Hepatocyte (in vitro differentiated cells): ENCODE results near the gene DIP2C. TPM values are rescaled to one million over a fixed set of nuclear protein-coding genes. Genes with fewer than 3 reads are reported as not detected.

Experiments used
- DNase-seq: peaks from one replicate; pipeline ENCODE4 v3.0.0-alpha.2; 2016; ENCODE audit warnings: low spot score
- H2AFZ ChIP-seq: fragments of 200-600 bp; sonication (generic); 2 replicates; pipeline ENCODE4 v1.6.0; 2016; ENCODE audit warnings: antibody characterized with exemption, mild to moderate bottlenecking
- H3K27ac ChIP-seq: fragments of 200-600 bp; sonication (generic); 2 replicates; pipeline ENCODE4 v1.5.1; 2016; ENCODE audit warnings: mild to moderate bottlenecking
- H3K27me3 ChIP-seq: fragments of 200-600 bp; sonication (generic); 2 replicates; pipeline ENCODE4 v1.6.1; 2016
- H3K36me3 ChIP-seq: fragments of 200-600 bp; sonication (generic); replicated peaks from 2 replicates; pipeline ENCODE4 v1.5.1; 2016; ENCODE audit warnings: low read depth; ENCODE audit not compliant: insufficient read depth
- H3K4me1 ChIP-seq: fragments of 200-600 bp; sonication (generic); 2 replicates; pipeline ENCODE4 v1.5.1; 2016; ENCODE audit warnings: mild to moderate bottlenecking, moderate library complexity; ENCODE audit not compliant: insufficient read depth
- H3K4me2 ChIP-seq: fragments of 200-600 bp; sonication (generic); 2 replicates; pipeline ENCODE4 v1.6.0; 2016
- H3K4me3 ChIP-seq: fragments of 200-600 bp; sonication (generic); 2 replicates; pipeline ENCODE4 v1.5.1; 2016; ENCODE audit warnings: mild to moderate bottlenecking
- H3K79me2 ChIP-seq: fragments of 200-600 bp; sonication (generic); 2 replicates; pipeline ENCODE4 v1.6.0; 2017; ENCODE audit warnings: mild to moderate bottlenecking
- H3K9me2 ChIP-seq: fragments of 200-600 bp; sonication (generic); replicated peaks from 2 replicates; pipeline ENCODE4 v1.6.0; 2017; ENCODE audit warnings: mild to moderate bottlenecking; ENCODE audit not compliant: insufficient read depth
- H3K9me3 ChIP-seq: fragments of 200-600 bp; sonication (generic); 2 replicates; pipeline ENCODE4 v1.5.1; 2016; ENCODE audit warnings: low read depth, mild to moderate bottlenecking
- H4K20me1 ChIP-seq: fragments of 200-600 bp; sonication (generic); 2 replicates; pipeline ENCODE4 v1.6.0; 2016; ENCODE audit warnings: mild to moderate bottlenecking; ENCODE audit not compliant: insufficient read depth, poor library complexity, severe bottlenecking
- CTCF ChIP-seq: fragments of 200-600 bp; sonication (generic); IDR thresholded peaks from 2 replicates; pipeline ENCODE4 v1.5.1; 2016; ENCODE audit warnings: antibody characterized with exemption, mild to moderate bottlenecking; ENCODE audit not compliant: poor library complexity
- EZH2 ChIP-seq: fragments of 200-600 bp; sonication (generic); IDR thresholded peaks from 2 replicates; pipeline ENCODE4 v1.6.1; 2016; ENCODE audit warnings: antibody characterized with exemption, mild to moderate bottlenecking, borderline replicate concordance
- EZH2phosphoT487 ChIP-seq: fragments of 200-600 bp; sonication (generic); IDR thresholded peaks from one replicate; pipeline ENCODE4 v1.6.1; 2018; ENCODE audit warnings: antibody characterized with exemption, mild to moderate bottlenecking, low read depth, moderate library complexity; ENCODE audit not compliant: unreplicated experiment, severe bottlenecking
- WGBS: methylation state at CpG from one replicate; pipeline ENCODE4 v1.1.6; 2016; ENCODE audit warnings: low lambda C conversion rate; ENCODE audit errors: missing lambda C conversion rate; 5-methylcytosine and 5-hydroxymethylcytosine counted together
- polyA plus RNA-seq: library from polyadenylated mRNA; unstranded; fragments of >200 nt; fragmentation: Nextera tagmentation; extraction: Ambion mirVana; gene quantifications from 2 replicates; pipeline ENCODE4 v1.2.1, GENCODE V29; 2016
- total RNA-seq: library from RNA; depleted of rRNA; stranded (reverse); fragments of >200 nt; gene quantifications from 2 replicates; pipeline ENCODE4 v1.2.3, GENCODE V29; 2014

The DIP2C gene
- total and polyA plus RNA-seq, 2 experiments from 2014 or later, result 11.1 to 12.8 TPM

DNA sequence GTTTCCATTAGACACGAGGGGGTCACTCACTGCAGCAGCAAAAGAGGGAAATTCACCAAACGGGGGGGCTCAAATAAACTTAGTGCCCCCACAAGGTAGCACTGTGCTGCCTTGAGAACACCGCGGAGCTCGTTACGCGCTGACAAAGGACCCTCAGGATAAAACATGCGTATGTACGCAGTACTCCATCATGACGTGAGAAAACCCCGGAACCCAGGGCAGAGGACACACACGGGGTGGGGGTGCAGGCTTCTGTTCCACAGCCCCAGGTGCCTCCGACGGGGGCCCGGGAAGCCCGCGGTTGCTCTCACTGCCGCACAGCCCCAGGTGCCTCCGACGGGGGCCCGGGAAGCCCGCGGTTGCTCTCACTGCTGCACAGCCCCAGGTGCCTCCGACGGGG lies 321.8 kb downstream of the DIP2C start:
- WGBS, result 94% methylated on average over 17 of the region's 25 CpGs
- Histone ChIP-seq H3K4me2 (no peak overlapping the region), H3K27me3 (no peaks in the 10 kb centered on the region), H3K4me1 (peaks cover 39% of the 10 kb centered on the region), H3K9me2 (no peaks in the 10 kb centered on the region), H3K9me3 (no peaks in the 10 kb centered on the region), H4K20me1 (no peaks in the 10 kb centered on the region), H3K27ac (no peak overlapping the region), H3K4me3 (no peak overlapping the region), H3K36me3 (peaks cover 5% of the 10 kb centered on the region), H2AFZ (no peak overlapping the region), H3K79me2 (no peaks in the 10 kb centered on the region)
- no peak for DNase-seq
- no peak for TF ChIP-seq CTCF
- TF ChIP-seq EZH2, result no peak
- TF ChIP-seq EZH2phosphoT487, result no peak

DNA sequence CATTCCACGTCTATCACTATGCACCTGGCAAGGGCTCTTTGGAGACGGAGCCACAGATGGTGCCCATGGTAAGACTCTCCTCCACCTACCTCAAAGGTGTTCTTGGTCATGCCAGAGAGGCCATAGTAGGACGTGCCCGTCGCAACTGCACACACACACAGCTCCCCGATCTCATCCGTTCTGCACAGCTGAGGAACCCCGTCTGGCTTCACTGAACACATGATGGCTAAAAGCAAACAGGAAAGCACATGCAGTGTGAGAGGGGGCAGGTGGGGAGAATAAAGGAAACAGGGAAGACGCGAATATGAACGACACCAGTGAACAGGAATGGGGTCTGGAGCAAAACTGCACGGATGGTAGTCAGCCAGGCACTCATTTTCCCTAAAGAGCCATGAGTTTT lies 323.3 kb downstream of the DIP2C start:
- Histone ChIP-seq H3K9me2 (no peaks in the 10 kb centered on the region), H4K20me1 (no peaks in the 10 kb centered on the region), H3K9me3 (no peaks in the 10 kb centered on the region), H3K4me2 (no peak overlapping the region), H2AFZ (no peak overlapping the region), H3K4me3 (no peak overlapping the region), H3K27ac (no peak overlapping the region), H3K36me3 (peaks cover 8% of the 10 kb centered on the region), H3K27me3 (no peaks in the 10 kb centered on the region), H3K4me1 (peaks cover 39% of the 10 kb centered on the region), H3K79me2 (no peaks in the 10 kb centered on the region)
- no peak for DNase-seq
- WGBS, result 97% methylated on average over 12 of the region's 12 CpGs
- TF ChIP-seq EZH2, result no peak
- TF ChIP-seq CTCF, result no peak
- no peak for TF ChIP-seq EZH2phosphoT487

- 98% methylated on average over 24 of the region's 24 CpGs for WGBS
- Histone ChIP-seq H3K9me2 (no peaks in the 10 kb centered on the region), H2AFZ (no peak overlapping the region), H3K27ac (peak overlapping the region; percentile 5), H3K79me2 (no peaks in the 10 kb centered on the region), H3K27me3 (no peaks in the 10 kb centered on the region), H3K4me2 (no peak overlapping the region), H3K36me3 (peaks cover 8% of the 10 kb centered on the region), H3K4me3 (no peak overlapping the region), H3K4me1 (peaks cover 27% of the 10 kb centered on the region), H3K9me3 (no peaks in the 10 kb centered on the region), H4K20me1 (no peaks in the 10 kb centered on the region)
- DNase-seq, result no peak
- TF ChIP-seq EZH2phosphoT487 (no peak), EZH2 (no peak)
Measured at GRCh38 chr10:364267-364775, 325.1 kb downstream of the DIP2C start.

DNA sequence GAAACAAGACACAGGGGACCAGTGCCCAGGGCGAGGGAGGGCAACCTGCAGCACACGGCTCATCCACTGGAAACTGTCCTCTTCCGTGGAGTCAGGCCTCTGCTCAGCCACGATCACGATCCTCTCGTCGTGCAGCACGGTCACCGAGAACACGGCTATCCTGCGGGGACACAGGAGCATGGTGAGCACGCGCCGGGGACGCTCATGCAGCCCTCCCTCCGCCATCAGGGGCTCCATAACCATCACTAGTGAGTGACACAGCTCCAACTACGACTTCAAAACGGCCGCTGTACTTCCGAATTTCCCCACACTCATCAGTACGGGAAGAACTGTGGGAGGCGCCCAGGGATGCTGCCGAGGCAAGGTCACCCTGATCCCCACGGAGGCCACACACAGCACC lies 326.3 kb downstream of the DIP2C start:
- H3K36me3 ChIP-seq, result peaks cover 8% of the 10 kb centered on the region
- WGBS, result 97% methylated on average over 23 of the region's 24 CpGs

More for the DNA sequence above, 326.3 kb downstream of the DIP2C start:
- H3K9me3 ChIP-seq, result no peaks in the 10 kb centered on the region
- H3K27ac ChIP-seq, result no peak overlapping the region
- no peaks in the 10 kb centered on the region for H4K20me1 ChIP-seq
- no peaks in the 10 kb centered on the region for H3K79me2 ChIP-seq
- no peak overlapping the region for H3K4me2 ChIP-seq
- H3K27me3 ChIP-seq, result no peaks in the 10 kb centered on the region
- H2AFZ ChIP-seq, result no peak overlapping the region
- no peaks in the 10 kb centered on the region for H3K9me2 ChIP-seq
- H3K4me3 ChIP-seq, result no peak overlapping the region
- no peak for TF ChIP-seq EZH2
- peaks cover 20% of the 10 kb centered on the region for H3K4me1 ChIP-seq
- no peak for DNase-seq
